HG03103 (cell line): Measurements from ENCODE around the gene PM20D2.
"Not testable (repeated sequence)": the region's sequence is repeated elsewhere in the genome, so short reads cannot be mapped to it uniquely, and the experiment has no call there.

Source experiments
- ATAC-seq: cut with Tn5 transposase; IDR thresholded peaks from one replicate; pipeline ENCODE4 v1.9.1; 2021; ENCODE audit warnings: low read depth; ENCODE audit not compliant: unreplicated experiment

The PM20D2 gene

GRCh38 chr6:89145956-89146717 is at the start of gene PM20D2:
Gene PM20D2, plus strand, starts transcription at chr6:89146055. Its CDS starts 90 bp downstream, at chr6:89146145.
- ATAC-seq = peak; percentile 67

- ATAC-seq = no peak
These were observed 47.4 kb upstream of the PM20D2 start for GRCh38 chr6:89098461-89098860.

GRCh38 chr6:89100114-89100513 is 45.7 kb upstream of the PM20D2 start:
- no peak for ATAC-seq

GRCh38 chr6:89110284-89110683 is 35.6 kb upstream of the PM20D2 start:
- ATAC-seq = no peak

GRCh38 chr6:89111933-89112332 is 33.9 kb upstream of the PM20D2 start:
- no peak for ATAC-seq

GRCh38 chr6:89116702-89117101 is 29.2 kb upstream of the PM20D2 start:
- ATAC-seq = no peak

DNA sequence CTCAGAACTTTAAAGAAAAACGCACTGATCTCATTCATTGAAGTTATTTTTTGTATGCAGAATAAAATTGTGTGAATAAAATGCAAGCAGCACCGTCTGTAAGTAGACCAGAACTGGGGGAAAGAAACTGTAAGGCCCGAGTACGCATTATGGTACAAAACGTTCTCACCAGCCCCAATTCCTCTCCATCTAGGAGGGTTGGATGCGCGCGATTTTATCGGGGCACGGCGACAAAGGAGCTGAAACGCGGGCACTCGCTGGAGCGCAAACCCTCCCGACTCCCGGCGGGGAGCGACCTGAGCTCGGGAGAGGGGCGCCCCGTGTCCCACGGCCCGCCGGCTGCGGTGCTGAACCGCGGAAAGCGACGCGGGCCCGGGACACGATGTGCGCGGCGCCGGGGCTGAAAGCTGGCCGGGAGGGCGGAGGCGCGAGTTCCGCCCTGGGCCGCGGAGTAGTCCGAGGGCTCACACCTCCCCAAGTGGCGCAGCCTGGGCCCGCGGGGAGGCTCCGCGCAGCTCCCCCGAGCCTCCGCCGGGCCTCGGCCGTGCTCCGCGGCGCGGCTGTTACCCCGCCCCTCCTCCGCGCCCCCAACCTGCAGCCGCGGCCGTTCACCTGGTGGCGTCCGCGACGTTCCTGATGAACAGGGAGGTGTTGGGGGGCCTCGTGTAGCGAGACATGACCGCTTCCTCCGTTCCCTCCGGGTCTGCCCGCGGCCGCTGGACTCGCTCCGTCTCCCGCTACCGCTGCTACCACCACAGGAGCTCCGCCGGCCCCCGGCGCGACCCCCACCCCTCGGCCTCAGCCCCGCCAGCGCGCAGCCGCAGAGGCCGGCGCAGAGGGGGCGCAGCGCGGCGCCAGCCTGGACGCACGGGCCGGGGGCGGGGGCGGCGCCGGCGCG is 28.4 kb upstream of the PM20D2 start, which contains the start of gene SRSF12:
SRSF12 (minus strand) TSS at position 861 of the 898 bp plus-strand sequence; CDS start at position 677, 184 bp downstream.
- ATAC-seq = peak; percentile 77

- ATAC-seq = no peak
These were observed 26.9 kb upstream of the PM20D2 start for GRCh38 chr6:89118931-89119330.

- no peak for ATAC-seq
These were observed 25.5 kb upstream of the PM20D2 start for GRCh38 chr6:89120371-89120770.

DNA sequence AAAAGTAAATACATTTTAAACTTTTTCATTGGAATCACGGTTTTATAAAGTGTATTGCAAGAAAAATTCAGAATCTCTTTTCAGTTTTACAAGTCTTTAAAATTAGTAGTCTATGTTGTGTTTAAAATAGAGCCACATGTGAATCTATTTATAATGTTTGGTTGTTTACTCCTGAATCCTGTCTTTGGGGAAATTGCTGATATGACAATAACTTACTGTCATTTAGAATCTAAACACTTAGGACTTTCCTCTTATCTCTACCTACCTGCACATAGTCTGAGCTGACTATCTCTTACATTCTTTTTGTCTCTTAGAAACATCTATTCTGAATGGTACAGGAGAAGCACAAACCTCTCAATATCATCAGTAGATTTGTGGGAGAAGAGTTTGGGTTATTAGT is 23.9 kb upstream of the PM20D2 start:
- no peak for ATAC-seq

DNA sequence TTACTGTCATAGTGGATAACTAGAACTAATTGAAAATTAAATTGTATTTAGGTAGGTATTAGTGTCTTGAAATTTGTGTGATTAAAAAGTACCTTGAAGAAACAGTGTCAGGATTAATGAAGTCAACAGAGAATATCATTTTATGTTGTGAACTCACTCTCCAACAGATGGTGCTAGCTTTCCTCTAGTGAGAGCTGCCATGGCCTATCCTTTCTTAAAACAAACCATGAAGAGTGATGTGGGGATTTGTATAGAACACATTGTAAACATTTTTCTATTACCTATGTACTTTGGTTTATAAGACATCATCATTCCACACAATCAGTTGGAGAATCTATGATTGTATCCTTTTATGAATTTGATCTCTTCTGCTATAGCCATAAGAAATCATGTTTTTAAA is 23.2 kb upstream of the PM20D2 start:
- ATAC-seq = no peak

DNA sequence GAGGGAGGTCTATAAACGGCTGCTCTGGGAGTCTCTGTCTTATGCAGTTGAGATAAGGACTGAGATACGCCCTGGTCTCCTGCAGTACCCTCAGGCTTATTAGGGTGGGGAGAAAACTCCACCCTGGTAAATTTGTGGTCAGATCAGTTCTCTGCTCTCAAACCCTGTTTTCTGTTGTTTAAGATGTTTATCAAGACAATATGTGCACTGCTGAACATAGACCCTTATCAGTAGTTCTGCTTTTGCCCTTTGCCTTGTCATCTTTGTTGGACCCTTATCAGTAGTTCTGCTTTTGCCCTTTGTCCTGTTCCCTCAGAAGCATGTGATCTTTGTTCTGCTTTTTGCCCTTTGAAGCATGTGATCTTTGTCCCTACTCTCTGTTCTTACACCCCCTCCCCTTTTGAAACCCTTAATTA is 17.6 kb upstream of the PM20D2 start:
- ATAC-seq = not testable (repeated sequence)

DNA sequence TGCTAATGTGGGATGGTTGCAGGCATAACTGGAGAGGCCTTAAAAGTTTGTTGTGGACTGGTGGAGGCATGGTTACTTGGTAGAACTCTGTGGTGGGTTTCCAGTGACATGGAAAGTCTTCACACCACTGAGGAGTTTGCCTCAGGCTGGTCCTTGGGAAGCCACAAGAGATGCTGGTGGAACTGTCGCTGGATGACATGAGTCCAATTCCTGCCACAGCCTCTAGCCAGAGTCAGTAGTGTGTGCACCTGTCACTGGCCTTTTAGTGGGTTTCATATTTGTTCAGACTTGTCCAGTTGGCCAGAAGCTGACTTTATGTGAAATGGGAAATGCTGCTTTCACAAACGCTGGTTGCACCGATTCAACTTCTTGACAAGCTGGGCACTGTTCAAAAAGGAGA is 14.3 kb upstream of the PM20D2 start:
- no peak for ATAC-seq

DNA sequence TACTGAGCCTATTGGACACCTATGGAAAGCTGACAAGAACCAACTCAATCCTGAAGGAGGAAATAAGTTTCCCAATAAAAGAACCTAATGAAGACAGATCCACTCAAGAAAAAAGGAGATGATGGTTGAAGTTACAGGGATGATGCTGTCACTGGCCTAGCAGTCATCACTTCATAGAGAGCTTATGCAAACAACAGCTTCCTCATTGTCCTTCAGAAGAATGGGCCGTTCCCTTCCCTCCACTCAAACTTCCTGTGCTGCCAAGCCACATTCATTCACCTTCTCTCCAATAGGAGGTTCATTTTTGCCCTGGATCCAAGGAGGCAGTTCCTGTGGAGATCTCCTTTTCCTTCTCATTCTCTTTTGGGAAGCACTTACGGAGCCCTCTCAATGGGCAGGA is 13.8 kb upstream of the PM20D2 start:
- no peak for ATAC-seq

DNA sequence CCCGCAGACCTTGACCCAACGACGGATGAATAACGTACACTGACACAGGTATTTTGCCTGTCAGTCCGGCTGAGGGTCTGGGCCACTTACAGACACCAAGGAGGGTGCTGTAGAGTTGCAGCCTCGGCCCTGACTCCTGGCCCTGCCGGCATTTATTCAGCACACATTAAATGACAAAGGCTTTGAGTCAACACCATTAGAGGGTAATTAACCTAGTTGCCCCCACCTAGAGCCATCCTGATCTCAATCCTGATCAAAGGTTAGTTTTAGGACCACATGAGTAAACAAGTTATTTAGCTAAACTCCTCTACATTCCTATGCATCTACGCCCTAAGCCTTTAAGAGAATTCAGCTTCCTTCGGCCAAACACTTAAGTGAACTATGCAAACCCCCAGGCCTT is 11.9 kb upstream of the PM20D2 start:
- ATAC-seq = no peak

GRCh38 chr6:89134723-89135122 is 11.1 kb upstream of the PM20D2 start:
- ATAC-seq = no peak

DNA sequence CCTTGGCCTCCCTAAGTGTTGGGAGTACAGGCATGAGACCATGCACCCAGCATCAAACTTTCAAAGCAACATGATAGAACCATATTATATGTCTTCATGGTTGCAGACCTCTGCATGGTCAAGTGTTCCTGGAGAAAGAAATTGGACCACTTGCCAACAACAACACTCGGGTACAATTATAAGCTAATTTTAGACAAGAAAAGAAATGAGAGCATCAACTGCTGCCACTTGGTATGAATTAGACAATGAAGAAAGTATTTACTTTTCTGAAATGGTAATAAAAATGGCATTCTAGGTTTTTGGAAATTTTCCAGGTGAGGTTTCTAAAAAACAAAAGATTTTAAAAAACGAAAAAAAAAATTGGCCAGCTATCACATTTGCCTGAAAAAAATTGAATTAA is 7.7 kb upstream of the PM20D2 start:
- ATAC-seq = no peak

- no peak for ATAC-seq
These were observed 6.1 kb upstream of the PM20D2 start for GRCh38 chr6:89139509-89140346.

DNA sequence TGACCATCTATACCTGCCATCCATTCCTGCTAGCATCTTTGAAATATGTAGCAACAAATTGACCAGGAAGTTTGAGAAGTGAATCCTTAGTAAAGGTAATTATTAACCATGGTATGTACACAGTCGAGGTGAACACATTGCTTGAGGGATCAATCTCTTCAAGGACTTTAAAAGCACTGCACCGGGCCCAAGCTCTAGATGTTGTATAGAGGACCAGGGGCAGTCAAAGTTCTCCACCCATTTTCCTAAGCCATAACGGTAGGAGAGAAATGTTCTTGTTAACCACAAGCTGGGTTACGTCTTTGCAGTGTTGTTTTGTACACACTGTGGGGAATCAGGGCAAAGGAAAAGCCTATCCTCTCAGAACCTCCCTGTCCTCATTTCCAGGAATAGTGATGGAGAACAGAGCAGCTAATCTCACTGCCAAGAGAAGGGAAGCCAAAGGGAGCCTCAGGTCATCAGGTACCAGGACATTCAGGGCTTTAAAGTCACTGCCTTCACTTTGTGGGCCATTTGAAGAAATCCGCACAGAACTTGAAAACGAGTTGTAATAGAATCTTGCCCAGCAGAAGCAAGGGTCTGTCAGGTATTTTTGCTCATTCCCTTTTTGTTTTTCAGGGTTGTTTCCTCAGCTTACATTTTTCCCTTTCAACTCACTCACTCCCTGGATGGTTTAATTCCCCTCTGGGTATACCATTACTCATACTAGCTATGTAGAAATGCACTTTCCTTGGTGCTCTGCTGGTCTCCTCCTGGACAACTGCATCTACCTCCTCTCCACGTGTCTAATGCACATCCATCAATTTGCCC is 5.3 kb upstream of the PM20D2 start:
- no peak for ATAC-seq

DNA sequence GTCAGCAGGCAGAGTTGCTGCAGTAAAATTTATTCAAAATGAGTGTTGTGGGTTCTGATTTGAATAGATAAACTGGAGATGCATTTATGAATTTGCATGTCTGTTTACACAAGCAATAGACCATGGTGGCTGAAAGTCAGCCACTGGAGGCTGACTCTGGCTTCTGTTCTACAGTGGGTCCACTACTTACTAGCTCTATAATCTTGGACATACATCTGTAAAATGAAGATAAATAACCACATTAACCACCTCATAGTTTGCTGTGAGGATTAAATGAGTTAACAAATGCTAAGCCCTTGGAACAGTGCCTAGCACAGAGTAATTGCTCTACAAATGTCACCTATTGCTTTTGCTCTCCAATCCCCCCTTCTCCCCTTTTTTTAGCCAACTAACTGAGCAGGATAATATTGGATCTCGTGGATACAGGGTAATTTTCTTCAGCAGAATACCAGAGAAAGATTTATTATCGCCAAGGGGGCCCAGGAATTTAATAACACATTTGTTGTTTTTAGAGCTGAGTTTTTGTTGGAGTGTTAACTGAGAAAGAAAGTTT is 1.4 kb upstream of the PM20D2 start:
- ATAC-seq = peak; percentile 42
